Medulla oblongata (tissue), 1 donor: Measurements from ENCODE around the gene PDE6A.

Experiments
- DNase-seq: peaks from one replicate; pipeline ENCODE4 v3.0.0-alpha.2; 2015; ENCODE audit errors: extremely low spot score

Gene PDE6A

DNA sequence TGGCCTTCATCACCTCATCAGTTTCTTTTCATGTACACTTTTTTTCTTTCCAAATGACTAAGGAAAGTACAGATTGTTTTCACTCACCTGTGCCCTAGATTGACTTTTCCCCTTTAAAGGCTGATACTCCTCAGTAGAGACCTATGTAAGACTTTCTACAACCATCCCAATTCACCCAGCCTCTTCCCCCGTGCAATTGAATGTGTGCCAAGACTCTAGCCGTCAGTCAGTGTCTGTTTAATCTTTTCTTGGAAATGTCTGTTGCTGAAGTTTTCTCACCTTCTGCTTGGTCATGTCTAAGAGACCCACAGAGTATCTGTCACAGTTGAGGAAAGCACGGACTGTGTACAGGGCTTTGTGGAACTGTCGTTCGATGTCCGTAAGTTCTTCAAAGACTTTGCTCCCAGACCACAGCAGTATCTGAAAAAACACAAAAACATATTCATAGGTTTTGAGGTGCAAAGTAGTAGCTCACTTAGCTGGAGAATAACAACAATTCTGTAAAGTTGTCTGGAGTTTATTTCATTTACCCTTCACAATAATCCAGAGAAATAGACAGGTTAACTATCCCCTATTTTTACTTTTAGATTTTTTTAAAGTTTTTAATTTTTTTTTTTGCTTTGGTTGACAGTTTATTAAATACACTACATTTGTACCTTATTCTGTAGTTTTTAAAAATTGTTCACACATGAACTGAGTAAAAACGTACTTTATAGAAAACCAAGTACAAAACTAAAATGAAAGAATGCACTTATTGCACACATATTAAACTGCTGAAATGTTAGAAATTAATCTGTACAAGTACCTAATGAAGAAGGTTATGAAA is 13.6 kb downstream of the PDE6A start:
- no peak for DNase-seq

- no peak for DNase-seq
Measured at GRCh38 chr5:149930043-149930748, 14.4 kb downstream of the PDE6A start.

DNA sequence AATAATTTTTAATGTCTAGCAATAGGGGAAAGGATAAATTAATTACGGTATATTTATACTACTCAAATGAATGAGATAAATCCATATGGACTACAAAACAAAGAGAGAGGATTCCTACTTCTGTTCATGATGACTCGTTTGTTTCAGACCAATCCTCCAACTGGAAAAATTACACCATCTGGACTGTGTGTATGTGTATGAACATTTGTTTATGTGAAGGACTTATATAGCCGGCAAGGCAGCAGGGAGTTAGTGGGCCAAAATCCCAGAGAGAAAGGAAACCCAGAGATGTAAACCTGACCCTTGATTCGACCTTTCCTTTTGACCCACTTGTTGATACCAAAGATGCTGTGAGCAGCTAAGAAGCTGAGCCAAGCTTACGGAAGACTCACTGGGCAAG is 20.1 kb downstream of the PDE6A start:
- DNase-seq, result no peak

GRCh38 chr5:149922950-149923349 is 21.6 kb downstream of the PDE6A start:
- DNase-seq, result no peak

- no peak for DNase-seq
Measured at GRCh38 chr5:149921597-149921996, 23.0 kb downstream of the PDE6A start.

DNA sequence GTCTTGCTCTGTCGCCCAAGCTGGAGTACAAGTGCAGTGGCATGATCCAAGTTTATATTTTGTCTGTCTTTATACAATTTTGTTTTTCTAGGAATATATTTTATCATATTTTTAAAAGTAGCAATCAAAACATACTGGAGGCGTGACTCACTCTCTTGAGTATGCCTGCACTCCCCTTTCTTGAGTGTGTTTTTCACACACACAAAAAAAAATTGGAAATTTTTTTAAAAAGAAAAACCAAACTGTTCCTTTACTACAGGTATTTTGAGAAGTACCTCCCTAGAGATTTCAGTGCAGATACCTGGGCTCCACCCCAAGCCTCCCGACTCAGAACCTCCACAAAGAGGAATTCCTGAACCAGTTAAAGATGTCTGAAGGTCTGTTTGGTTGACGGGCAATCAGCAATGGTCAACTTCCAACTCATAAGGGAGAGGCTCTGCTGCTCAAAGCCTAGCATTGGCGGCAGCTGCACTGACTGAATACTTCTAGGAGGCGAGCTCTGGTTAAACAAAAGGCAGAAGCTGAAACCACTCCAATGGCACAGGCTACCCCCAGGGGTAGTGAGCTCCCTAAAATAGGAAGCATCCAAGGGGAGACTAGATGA is 27.4 kb downstream of the PDE6A start:
- no peak for DNase-seq

- DNase-seq, result no peak
Measured at GRCh38 chr5:149916334-149917072, 28.1 kb downstream of the PDE6A start.

DNA sequence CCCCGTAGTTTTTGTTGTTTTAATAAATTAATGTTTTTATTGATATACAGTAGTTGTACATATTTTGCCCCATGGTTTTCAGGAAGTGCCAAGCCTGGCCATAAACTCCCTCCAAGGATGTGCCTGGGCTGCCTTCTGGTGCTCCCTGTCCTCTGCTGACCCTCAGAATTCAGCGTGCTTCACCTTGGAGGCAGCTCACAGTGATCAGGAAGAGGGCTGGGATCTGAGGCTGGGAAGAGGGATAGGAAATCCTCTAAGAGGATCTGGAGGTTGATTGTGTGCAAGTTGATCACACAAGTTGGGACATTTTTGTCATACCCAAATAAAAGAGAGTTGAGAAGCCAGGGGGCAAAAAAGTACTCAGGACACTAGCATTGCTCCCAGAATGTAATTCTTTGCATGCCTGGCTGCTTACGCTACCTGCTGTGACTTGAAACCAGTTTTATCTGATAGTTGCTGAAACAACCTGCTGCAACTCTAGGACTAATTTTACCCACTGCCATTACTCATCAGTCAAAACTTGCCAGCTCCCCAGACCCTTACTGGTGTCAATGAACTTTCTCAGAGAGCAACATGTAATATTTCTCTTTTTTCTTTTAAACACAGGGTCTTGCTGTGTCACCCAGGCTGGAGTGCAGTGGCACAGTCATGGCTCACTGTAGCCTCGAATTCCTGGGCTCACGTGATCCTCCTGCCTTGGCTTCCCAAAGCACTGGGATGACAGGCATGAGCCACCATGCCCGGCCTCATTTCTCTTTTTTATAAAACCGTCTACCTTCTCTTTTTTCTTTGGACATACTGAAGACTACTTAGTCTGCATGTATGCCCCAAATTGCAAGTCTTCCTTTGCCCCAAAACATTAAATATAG is 29.0 kb downstream of the PDE6A start:
- DNase-seq, result no peak

DNA sequence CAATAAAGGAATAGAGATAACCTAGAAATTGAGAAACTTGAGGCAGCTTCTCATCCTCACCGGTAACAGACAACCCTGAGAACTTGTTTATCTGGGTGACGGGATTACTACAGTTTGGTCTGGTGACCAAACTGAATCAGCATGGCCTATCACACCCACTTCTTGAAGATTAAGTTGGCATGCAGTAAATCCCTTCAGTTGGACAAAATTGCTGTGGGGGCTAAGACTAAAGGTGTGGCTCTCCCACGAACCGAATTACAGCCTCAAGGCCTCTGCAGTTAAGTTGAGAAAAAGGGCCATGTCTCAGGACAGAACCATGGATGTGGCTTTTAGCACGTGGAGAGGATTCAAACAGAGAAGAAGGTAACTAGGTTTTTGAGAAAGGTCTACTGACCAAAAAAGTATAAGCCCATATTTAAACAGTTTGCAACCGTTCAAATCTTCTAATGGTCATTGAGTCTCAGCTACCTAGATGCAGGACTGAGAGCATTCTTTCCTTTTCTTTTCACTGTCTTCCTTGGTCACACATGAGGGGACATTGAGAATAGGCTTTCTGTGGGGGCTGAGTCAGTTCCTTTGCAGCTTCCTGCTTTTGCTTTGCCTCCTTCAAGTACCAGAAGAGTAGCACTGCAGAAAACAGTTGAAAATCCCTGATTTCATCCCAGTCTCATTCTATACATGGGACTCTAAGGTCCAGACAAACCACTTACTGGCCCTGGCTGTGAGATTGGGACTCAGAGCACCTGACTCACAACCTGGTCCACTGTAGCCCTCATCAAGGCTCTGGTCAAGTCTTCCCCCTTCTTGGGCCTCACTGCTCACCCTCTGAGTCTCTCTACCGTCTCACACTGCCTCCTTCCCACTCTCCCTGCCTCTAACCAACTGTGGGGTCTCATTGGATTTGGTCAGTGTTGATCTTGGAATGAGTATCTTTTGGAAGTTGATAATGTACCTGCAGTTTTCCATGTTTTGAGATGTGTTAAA is 30.9 kb downstream of the PDE6A start:
- no peak for DNase-seq

DNA sequence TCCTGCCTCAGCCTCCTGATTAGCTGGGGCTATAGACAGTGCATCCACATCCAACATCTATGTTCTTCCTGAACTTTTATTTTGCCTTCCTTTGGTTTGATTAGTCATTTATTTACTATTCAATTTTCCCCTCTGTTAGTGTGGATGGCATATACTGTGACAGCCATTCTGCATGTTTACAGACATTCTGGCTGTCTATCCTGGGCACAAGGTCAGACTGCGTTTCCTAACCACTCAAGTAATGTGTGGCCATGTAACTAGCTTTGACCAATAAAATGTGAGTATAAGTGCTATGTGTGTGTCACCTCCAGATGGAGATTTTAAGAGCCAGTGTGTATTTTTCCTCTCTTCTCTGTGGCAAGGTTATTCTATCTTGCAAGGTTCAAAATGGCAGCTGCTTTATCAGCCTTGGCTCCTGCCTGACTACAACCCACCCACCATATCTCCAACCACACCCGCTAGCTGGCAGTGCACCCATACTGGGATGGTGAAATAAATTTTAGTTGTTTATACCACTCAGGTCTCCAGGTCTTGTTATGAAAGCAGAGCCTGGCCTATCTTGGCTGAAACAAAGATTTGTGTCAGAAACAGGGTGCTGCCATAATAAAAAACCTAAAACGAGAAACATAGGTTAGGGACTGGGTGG is 32.2 kb downstream of the PDE6A start:
- no peak for DNase-seq

DNA sequence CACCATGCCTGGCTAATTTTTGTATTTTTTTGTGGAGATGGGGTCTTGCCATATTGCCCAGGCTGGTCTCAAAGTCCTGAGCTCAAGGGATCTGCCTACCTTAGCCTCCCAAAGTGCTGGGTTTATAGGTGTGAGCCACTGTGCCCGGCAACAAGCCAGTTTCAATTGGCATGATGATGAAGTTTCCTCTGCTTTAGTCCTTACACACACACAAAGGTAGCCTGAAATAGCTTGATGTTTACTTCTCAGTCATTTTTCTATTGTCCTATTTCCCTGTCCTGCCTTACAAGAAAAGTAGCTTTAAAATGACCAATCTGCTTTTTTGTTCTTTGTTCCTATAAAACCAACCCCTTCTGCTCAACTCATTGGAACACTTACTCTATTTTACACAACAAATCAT is 33.6 kb downstream of the PDE6A start:
- no peak for DNase-seq

DNA sequence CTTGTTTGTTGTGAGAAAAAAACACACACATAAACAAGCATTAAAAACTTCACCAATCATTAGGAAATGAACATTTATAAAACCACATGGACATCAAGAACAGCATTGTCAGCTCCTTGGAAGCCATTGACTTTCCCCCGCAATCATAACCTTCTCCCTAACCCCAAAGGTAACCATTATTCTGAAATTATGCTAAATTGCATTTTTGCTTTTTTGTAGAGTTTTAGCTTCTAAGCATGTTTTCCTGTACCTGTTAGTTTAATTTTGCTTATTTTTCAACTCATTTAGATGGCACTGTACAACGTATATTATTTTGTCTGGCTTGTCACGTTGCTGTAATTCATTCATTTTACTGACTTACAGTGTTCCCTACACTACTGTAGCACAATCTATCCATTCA is 36.8 kb downstream of the PDE6A start:
- no peak for DNase-seq

GRCh38 chr5:149904977-149905376 is 39.6 kb downstream of the PDE6A start:
- DNase-seq, result no peak

GRCh38 chr5:149904293-149904886 is 40.2 kb downstream of the PDE6A start:
- DNase-seq, result no peak

- no peak for DNase-seq
Measured at GRCh38 chr5:149903404-149903803, 41.2 kb downstream of the PDE6A start.

DNA sequence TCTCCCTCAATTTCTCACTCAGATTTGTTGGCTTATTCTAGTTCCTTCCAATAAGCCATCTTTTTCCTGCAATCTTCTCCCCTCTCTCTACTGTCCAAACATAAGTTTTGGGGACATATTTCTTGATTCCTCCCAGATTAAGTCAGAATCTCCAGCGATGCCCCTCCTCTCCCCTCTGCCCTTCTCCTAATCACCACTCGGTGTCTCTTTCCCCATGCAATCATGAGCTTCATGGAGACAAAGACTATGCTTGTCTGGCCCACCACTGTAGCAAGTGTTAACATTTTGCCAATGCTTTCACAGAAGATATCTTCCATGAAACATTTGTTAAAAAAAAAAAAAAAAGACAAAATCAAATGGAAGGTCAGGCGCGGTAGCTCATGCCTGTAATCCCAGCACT is 42.4 kb downstream of the PDE6A start:
- no peak for DNase-seq

DNA sequence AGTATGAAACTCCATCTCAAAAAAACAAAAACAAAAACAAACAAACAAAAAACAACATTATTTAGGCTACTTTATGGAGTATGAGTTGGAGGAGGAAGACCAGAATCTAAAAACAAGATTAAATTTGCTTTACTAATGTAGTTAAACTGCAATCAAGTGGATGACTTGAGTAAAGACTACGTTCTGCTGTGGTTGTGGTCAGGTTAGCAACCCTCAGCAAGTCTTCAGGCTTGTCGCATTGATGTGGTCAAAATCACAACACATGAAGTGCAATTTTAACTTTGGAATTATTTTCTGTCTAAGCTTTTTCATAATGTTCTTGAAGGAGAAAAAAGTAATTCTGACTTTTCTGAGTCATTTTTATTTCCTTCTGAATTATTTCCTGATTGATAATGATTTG is 43.1 kb downstream of the PDE6A start:
- no peak for DNase-seq

- DNase-seq, result no peak
Measured at GRCh38 chr5:149900390-149900789, 44.2 kb downstream of the PDE6A start.

- no peak for DNase-seq
Measured at GRCh38 chr5:149898811-149899210, 45.8 kb downstream of the PDE6A start.
